ENCODE measurements around the gene ZFP64. TPM values are rescaled to one million over a fixed set of nuclear protein-coding genes. Genes with fewer than 3 reads are reported as not detected.
"Not testable (repeated sequence)": the region's sequence is repeated elsewhere in the genome, so short reads cannot be mapped to it uniquely, and the experiment has no call there.

ZFP64 gene
- total RNA-seq, 3 donors from 2014 or later (not counting 1 experiment from before 2014, with no cell fraction given), result 11.7 to 14.8 (median 13.9) TPM

DNA sequence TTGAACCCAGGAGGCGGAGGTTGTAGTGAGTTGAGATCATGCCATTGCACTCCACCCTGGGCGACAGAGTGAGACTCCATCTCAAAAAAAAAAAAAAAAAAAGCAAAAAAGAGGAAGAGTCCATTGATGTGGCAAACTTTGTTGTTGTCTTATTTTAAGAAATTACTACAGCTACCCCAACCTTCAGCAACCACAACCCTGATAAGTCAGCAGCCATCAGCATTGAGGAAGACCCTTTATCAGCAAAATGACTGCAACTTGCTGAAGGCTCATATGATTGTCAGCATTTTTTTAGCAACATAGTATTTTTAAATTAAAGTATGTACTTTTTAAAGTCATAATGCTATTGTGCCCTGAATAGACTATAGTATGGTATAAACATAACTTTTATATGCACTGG is 48.8 kb downstream of the ZFP64 start:
- Histone ChIP-seq H3K9me3 (ENCODE audit: control insufficient read depth, insufficient read depth, low read length) (no peaks in the 10 kb centered on the region), H3K27ac (ENCODE audit: low read length) (no peak overlapping the region), H3K4me3 (ENCODE audit: low read length) (no peak overlapping the region), H3K27me3 (ENCODE audit: control insufficient read depth, insufficient read depth, low read length) (no peaks in the 10 kb centered on the region), H3K4me1 (ENCODE audit: control insufficient read depth, insufficient read depth, low read length) (no peaks in the 10 kb centered on the region), H3K36me3 (ENCODE audit: control insufficient read depth, insufficient read depth, low read length) (no peaks in the 10 kb centered on the region)
- H3K4me1 Mint-ChIP-seq, result no peaks in the 10 kb centered on the region
- peak in 1 of 3 donors; percentile 43 for ATAC-seq
- no peaks in the 10 kb centered on the region for H3K9me3 Mint-ChIP-seq
- DNase-seq, result no peak
- no peaks in the 10 kb centered on the region for H3K27me3 Mint-ChIP-seq (ENCODE audit: low read depth in 2 of 2)
- H3K4me3 Mint-ChIP-seq, result no peak overlapping the region
- no peak overlapping the region for H3K27ac Mint-ChIP-seq
- 83% methylated on average over 1 of the region's 2 CpGs for WGBS (ENCODE audit: insufficient coverage)
- intact Hi-C loops (cut with micrococcal nuclease), result no loop called here
- TF ChIP-seq CTCF (IDR thresholded peaks at IDR 0.05), result no peak
- no peaks in the 10 kb centered on the region for H3K36me3 Mint-ChIP-seq

- H3K4me3 Mint-ChIP-seq, result no peak overlapping the region
- no peaks in the 10 kb centered on the region for H3K4me1 ChIP-seq (ENCODE audit: control insufficient read depth, insufficient read depth, low read length)
- WGBS (ENCODE audit: insufficient coverage), result 99% methylated on average over 3 of the region's 5 CpGs
- H3K9me3 Mint-ChIP-seq, result no peaks in the 10 kb centered on the region
- no peaks in the 10 kb centered on the region for H3K36me3 ChIP-seq (ENCODE audit: control insufficient read depth, insufficient read depth, low read length)
- H3K27me3 ChIP-seq (ENCODE audit: control insufficient read depth, insufficient read depth, low read length), result no peaks in the 10 kb centered on the region
- no peak overlapping the region for H3K27ac Mint-ChIP-seq
- no peaks in the 10 kb centered on the region for H3K4me1 Mint-ChIP-seq
- H3K27me3 Mint-ChIP-seq (ENCODE audit: low read depth in 2 of 2), result no peaks in the 10 kb centered on the region
- no peak for ATAC-seq
- no peak for DNase-seq
- TF ChIP-seq CTCF (IDR thresholded peaks at IDR 0.05), result no peak
- intact Hi-C loops (cut with micrococcal nuclease), result no loop called here
- H3K9me3 ChIP-seq (ENCODE audit: control insufficient read depth, insufficient read depth, low read length), result no peaks in the 10 kb centered on the region
- H3K4me3 ChIP-seq (ENCODE audit: low read length), result no peak overlapping the region
- no peaks in the 10 kb centered on the region for H3K36me3 Mint-ChIP-seq
- no peak overlapping the region for H3K27ac ChIP-seq (ENCODE audit: low read length)
These were observed 51.6 kb downstream of the ZFP64 start for GRCh38 chr20:52139986-52140385.

DNA sequence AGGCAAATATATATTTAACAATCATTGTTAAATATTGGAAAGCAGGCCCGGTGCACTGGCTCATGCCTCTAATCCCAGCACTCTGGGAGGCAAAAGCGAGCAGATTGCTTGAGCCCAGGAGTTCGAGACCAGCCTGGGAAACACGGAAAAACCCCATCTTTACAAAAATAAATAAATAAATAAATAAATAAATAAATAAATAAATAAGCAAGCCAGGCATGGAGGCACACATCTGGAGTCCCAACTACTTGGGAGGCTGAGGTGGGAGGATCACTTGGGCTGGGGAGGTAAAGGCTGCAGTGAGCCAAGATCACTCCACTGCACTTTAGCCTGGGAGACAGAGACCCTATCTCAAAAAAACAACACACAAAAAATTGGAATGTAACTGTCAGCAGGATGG is 53.7 kb downstream of the ZFP64 start:
- Histone ChIP-seq H3K27ac (ENCODE audit: low read length) (no peak overlapping the region), H3K27me3 (ENCODE audit: control insufficient read depth, insufficient read depth, low read length) (no peaks in the 10 kb centered on the region), H3K36me3 (ENCODE audit: control insufficient read depth, insufficient read depth, low read length) (no peaks in the 10 kb centered on the region), H3K9me3 (ENCODE audit: control insufficient read depth, insufficient read depth, low read length) (no peaks in the 10 kb centered on the region), H3K4me3 (ENCODE audit: low read length) (no peak overlapping the region), H3K4me1 (ENCODE audit: control insufficient read depth, insufficient read depth, low read length) (no peaks in the 10 kb centered on the region)
- Mint-ChIP-seq H3K36me3 (no peaks in the 10 kb centered on the region), H3K9me3 (no peaks in the 10 kb centered on the region), H3K4me3 (no peak overlapping the region), H3K4me1 (no peaks in the 10 kb centered on the region), H3K27ac (no peak overlapping the region), H3K27me3 (ENCODE audit: low read depth in 2 of 2) (no peaks in the 10 kb centered on the region)
- WGBS (ENCODE audit: insufficient coverage), result 100% methylated on average over 2 of the region's 4 CpGs
- intact Hi-C loops (cut with micrococcal nuclease), result no loop called here
- DNase-seq (no peak), ATAC-seq (no peak)
- no peak for TF ChIP-seq CTCF (IDR thresholded peaks at IDR 0.05)

DNA sequence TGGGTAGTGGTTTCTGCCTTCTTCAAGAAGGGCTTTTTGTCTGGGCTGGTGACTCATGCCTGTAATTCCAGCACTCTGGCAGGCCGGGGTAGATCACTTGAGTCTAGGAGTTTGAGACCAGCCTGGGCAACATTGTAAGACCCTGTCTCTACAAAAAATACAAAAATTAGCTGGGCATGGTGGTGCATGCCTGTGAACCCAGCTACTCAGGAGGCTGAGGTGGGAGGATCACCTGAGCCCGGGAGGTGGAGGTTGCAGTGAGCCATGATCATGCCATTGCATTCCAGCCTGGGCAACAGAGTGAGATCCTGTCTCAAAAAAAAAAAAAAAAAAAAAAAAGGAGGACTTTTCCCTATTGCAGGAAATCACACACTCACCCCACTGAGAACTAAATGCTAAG is 57.9 kb downstream of the ZFP64 start:
- H3K4me1 Mint-ChIP-seq; H3K36me3 ChIP-seq (ENCODE audit: control insufficient read depth, insufficient read depth, low read length); H3K36me3 Mint-ChIP-seq; H3K27me3 Mint-ChIP-seq (ENCODE audit: low read depth in 2 of 2); H3K4me3 ChIP-seq (ENCODE audit: low read length); H3K9me3 ChIP-seq (ENCODE audit: control insufficient read depth, insufficient read depth, low read length); H3K27ac Mint-ChIP-seq; intact Hi-C loops (cut with micrococcal nuclease); DNase-seq; H3K27me3 ChIP-seq (ENCODE audit: control insufficient read depth, insufficient read depth, low read length); H3K4me3 Mint-ChIP-seq; H3K9me3 Mint-ChIP-seq; H3K4me1 ChIP-seq (ENCODE audit: control insufficient read depth, insufficient read depth, low read length); ATAC-seq; H3K27ac ChIP-seq (ENCODE audit: low read length): not testable (repeated sequence)
- WGBS (ENCODE audit: insufficient coverage), result 100% methylated on average over 2 of the region's 2 CpGs
